HepG2 (cell line): ENCODE data around the gene GPN2. TPM values are rescaled to one million over a fixed set of nuclear protein-coding genes. Genes with fewer than 3 reads are reported as not detected.

Source experiments
- FOXA3 ChIP-seq: IDR thresholded peaks from 2 replicates; pipeline ENCODE4 v1.6.1; 2016; ENCODE audit warnings: missing genetic modification reagents, missing compliant biosample characterization
- KDM1A ChIP-seq: IDR thresholded peaks from 2 replicates; pipeline ENCODE4 v1.6.1; 2016; ENCODE audit warnings: missing compliant biosample characterization
- KLF9 ChIP-seq: IDR thresholded peaks from 2 replicates; pipeline ENCODE4 v1.6.1; 2016; ENCODE audit warnings: low read depth
- RXRB ChIP-seq: IDR thresholded peaks from 2 replicates; pipeline ENCODE4 v1.6.1; 2016; ENCODE audit warnings: borderline replicate concordance, missing genetic modification reagents, missing compliant biosample characterization
- SALL2 ChIP-seq: sonication (generic); formaldehyde crosslinking; IDR thresholded peaks from 2 replicates; pipeline ENCODE4 v1.8.1; 2023; ENCODE audit warnings: mild to moderate bottlenecking, missing genetic modification reagents, inconsistent platforms
- ZNF12 ChIP-seq: sonication (generic); formaldehyde crosslinking; IDR thresholded peaks from 2 replicates; pipeline ENCODE4 v1.5.0; 2020; ENCODE audit warnings: missing genetic modification reagents
- ZNF446 ChIP-seq: sonication (generic); formaldehyde crosslinking; IDR thresholded peaks from 2 replicates; pipeline ENCODE4 v1.5.0; 2020; ENCODE audit warnings: mild to moderate bottlenecking, missing genetic modification reagents
- ZNF781 ChIP-seq: sonication (generic); formaldehyde crosslinking; IDR thresholded peaks from 2 replicates; pipeline ENCODE4 v1.5.1; 2020; ENCODE audit warnings: borderline replicate concordance, mild to moderate bottlenecking, missing genetic modification reagents; ENCODE audit errors: not compliant biosample characterization
- ZSCAN20 ChIP-seq: sonication (generic); formaldehyde crosslinking; IDR thresholded peaks from 2 replicates; pipeline ENCODE4 v1.4.0; 2020; ENCODE audit warnings: missing genetic modification reagents, mild to moderate bottlenecking, borderline replicate concordance
- ZSCAN22 ChIP-seq: sonication (generic); formaldehyde crosslinking; IDR thresholded peaks from 2 replicates; pipeline ENCODE4 v1.4.0; 2020; ENCODE audit warnings: mild to moderate bottlenecking, missing genetic modification reagents
- polyA plus RNA-seq, 8 experiments: library from polyadenylated mRNA; depleted of rRNA in 3 of 8; stranded (reverse) in 7 of 8; unstranded in 1 of 8; fragments of >200 nt; fragmentation: Illumina TruSeq in 4 of 8; extraction: Trizol in 4 of 8; gene quantifications; 2 replicates each; pipeline versions ENCODE4 v1.2.1 to v1.2.3, GENCODE V29; 2011 to 2016; ENCODE audit warnings: low read depth in 4 of 8, missing spikeins in 1 of 8, mixed read lengths in 1 of 8; ENCODE audit not compliant: insufficient read depth in 1 of 8
- total RNA-seq, 5 experiments: library from RNA; depleted of rRNA; stranded (reverse); fragments of >200 nt; fragmentation: Illumina TruSeq; extraction: Trizol; gene quantifications; 2 replicates each; pipeline ENCODE4 v1.2.3, GENCODE V29; 2016; ENCODE audit warnings: low read depth in 1 of 5
- TF ChIP-seq, protein P1 (sequence below): sonication (generic); formaldehyde crosslinking; IDR thresholded peaks from 2 replicates; pipeline ENCODE4 v1.5.0; 2020; ENCODE audit warnings: mild to moderate bottlenecking, missing genetic modification reagents
- TF ChIP-seq, protein P2 (sequence below): sonication (generic); formaldehyde crosslinking; IDR thresholded peaks from 2 replicates; pipeline ENCODE4 v1.5.0; 2020; ENCODE audit warnings: missing genetic modification reagents, mild to moderate bottlenecking, borderline replicate concordance
- TF ChIP-seq, protein P3 (sequence below): conservative IDR thresholded peaks from 2 replicates; pipeline ENCODE4 v1.6.1; 2018; ENCODE audit warnings: missing genetic modification reagents
- TF ChIP-seq, protein P4 (sequence below): sonication (generic); formaldehyde crosslinking; conservative IDR thresholded peaks from 2 replicates; pipeline ENCODE4 v1.8.0; 2022; ENCODE audit warnings: mild to moderate bottlenecking, moderate library complexity, missing genetic modification reagents
- TF ChIP-seq, protein P5 (sequence below): sonication (generic); formaldehyde crosslinking; IDR thresholded peaks from 2 replicates; pipeline ENCODE4 v1.4.0; 2020; ENCODE audit warnings: mild to moderate bottlenecking, missing genetic modification reagents
- TF ChIP-seq, protein P6 (sequence below): sonication (generic); formaldehyde crosslinking; IDR thresholded peaks from 2 replicates; pipeline ENCODE4; 2020; ENCODE audit warnings: missing genetic modification reagents, mild to moderate bottlenecking, borderline replicate concordance

GPN2 gene
- total and polyA plus RNA-seq, 2 of the 13 experiments (the other 11 are each of a cell fraction or from before 2014, with no cell fraction given) = 19.3 to 38.9 TPM

DNA sequence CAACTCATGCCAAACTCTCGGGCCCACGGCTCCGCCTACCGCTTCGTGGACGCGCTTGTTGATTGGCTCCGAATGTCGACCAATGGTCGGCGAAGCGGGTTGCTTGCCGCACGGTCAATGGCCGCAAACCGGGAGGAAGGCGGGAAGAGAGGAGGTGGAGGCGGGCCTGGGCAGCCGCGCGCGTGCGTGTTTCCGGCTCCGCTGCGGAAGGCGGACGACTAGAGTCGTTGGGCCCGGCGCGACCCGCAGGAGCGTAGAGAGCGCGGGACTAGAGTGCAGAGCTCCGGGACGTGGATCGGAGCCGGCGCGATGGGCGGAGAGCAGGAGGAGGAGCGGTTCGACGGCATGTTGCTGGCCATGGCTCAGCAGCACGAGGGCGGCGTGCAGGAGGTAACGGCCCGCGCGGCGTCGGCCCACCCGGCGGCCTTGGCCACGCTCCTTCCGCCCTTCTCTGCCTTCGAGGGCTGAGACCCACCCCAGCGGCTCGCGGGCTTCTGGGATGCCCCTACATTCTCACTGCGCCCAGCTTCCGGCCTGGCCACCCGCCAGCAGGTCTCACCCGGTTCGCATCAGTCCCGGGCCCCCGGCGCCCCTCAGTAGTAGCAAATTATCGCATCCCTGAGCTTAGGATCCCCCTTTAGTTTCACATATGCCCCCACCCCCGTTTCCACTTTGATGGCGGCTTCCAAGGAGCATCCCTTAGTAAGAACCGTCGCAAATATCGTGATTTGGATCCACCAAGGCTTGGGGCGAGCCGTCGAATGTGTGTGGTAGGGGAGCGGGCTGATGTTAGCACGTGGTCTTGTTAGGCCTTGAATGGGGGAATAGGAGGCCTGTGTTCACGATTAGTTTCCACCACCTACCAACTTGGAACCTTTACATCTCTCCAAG lies 31.7 kb upstream of the GPN2 start, which contains the start of gene NUDC (continued):
- TF ChIP-seq, protein P1, sequence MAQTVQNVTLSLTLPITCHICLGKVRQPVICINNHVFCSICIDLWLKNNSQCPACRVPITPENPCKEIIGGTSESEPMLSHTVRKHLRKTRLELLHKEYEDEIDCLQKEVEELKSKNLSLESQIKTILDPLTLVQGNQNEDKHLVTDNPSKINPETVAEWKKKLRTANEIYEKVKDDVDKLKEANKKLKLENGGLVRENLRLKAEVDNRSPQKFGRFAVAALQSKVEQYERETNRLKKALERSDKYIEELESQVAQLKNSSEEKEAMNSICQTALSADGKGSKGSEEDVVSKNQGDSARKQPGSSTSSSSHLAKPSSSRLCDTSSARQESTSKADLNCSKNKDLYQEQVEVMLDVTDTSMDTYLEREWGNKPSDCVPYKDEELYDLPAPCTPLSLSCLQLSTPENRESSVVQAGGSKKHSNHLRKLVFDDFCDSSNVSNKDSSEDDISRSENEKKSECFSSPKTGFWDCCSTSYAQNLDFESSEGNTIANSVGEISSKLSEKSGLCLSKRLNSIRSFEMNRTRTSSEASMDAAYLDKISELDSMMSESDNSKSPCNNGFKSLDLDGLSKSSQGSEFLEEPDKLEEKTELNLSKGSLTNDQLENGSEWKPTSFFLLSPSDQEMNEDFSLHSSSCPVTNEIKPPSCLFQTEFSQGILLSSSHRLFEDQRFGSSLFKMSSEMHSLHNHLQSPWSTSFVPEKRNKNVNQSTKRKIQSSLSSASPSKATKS (CRISPR knock-in tag) = peak; percentile 17
- TF ChIP-seq FOXA3 (CRISPR knock-in tag) = peak; percentile 34
- TF ChIP-seq ZSCAN20 (CRISPR knock-in tag) = 0 out of 2 replicates have a peak, but pooled peaks have one; percentile 36
- peak; percentile 17 for TF ChIP-seq RXRB (CRISPR knock-in tag)
- TF ChIP-seq, protein P2, sequence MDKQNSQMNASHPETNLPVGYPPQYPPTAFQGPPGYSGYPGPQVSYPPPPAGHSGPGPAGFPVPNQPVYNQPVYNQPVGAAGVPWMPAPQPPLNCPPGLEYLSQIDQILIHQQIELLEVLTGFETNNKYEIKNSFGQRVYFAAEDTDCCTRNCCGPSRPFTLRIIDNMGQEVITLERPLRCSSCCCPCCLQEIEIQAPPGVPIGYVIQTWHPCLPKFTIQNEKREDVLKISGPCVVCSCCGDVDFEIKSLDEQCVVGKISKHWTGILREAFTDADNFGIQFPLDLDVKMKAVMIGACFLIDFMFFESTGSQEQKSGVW = no peak
- TF ChIP-seq KLF9 (CRISPR knock-in tag) = no peak
- TF ChIP-seq SALL2 (CRISPR knock-in tag) = peak; percentile 52; the same call in 1 of the 2 replicates
- TF ChIP-seq, protein P3, sequence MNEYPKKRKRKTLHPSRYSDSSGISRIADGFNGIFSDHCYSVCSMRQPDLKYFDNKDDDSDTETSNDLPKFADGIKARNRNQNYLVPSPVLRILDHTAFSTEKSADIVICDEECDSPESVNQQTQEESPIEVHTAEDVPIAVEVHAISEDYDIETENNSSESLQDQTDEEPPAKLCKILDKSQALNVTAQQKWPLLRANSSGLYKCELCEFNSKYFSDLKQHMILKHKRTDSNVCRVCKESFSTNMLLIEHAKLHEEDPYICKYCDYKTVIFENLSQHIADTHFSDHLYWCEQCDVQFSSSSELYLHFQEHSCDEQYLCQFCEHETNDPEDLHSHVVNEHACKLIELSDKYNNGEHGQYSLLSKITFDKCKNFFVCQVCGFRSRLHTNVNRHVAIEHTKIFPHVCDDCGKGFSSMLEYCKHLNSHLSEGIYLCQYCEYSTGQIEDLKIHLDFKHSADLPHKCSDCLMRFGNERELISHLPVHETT (CRISPR knock-in tag) = peak; percentile 38; the same call in 1 of the 2 replicates
- TF ChIP-seq, protein P4, sequence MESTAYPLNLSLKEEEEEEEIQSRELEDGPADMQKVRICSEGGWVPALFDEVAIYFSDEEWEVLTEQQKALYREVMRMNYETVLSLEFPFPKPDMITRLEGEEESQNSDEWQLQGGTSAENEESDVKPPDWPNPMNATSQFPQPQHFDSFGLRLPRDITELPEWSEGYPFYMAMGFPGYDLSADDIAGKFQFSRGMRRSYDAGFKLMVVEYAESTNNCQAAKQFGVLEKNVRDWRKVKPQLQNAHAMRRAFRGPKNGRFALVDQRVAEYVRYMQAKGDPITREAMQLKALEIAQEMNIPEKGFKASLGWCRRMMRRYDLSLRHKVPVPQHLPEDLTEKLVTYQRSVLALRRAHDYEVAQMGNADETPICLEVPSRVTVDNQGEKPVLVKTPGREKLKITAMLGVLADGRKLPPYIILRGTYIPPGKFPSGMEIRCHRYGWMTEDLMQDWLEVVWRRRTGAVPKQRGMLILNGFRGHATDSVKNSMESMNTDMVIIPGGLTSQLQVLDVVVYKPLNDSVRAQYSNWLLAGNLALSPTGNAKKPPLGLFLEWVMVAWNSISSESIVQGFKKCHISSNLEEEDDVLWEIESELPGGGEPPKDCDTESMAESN = 0 out of 2 replicates have a peak, but pooled peaks have one; percentile 61
- TF ChIP-seq, protein P5, sequence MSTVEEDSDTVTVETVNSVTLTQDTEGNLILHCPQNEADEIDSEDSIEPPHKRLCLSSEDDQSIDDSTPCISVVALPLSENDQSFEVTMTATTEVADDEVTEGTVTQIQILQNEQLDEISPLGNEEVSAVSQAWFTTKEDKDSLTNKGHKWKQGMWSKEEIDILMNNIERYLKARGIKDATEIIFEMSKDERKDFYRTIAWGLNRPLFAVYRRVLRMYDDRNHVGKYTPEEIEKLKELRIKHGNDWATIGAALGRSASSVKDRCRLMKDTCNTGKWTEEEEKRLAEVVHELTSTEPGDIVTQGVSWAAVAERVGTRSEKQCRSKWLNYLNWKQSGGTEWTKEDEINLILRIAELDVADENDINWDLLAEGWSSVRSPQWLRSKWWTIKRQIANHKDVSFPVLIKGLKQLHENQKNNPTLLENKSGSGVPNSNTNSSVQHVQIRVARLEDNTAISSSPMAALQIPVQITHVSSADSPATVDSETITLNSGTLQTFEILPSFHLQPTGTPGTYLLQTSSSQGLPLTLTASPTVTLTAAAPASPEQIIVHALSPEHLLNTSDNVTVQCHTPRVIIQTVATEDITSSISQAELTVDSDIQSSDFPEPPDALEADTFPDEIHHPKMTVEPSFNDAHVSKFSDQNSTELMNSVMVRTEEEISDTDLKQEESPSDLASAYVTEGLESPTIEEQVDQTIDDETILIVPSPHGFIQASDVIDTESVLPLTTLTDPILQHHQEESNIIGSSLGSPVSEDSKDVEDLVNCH = no peak
- TF ChIP-seq ZNF446 = peak; percentile 96; the same call in 1 of the 2 replicates
- no peak for TF ChIP-seq ZNF781 (CRISPR knock-in tag)
- TF ChIP-seq KDM1A = no peak
- TF ChIP-seq ZSCAN22 (CRISPR knock-in tag) = no peak
- TF ChIP-seq ZNF12 (CRISPR knock-in tag) = no peak
- TF ChIP-seq, protein P6, sequence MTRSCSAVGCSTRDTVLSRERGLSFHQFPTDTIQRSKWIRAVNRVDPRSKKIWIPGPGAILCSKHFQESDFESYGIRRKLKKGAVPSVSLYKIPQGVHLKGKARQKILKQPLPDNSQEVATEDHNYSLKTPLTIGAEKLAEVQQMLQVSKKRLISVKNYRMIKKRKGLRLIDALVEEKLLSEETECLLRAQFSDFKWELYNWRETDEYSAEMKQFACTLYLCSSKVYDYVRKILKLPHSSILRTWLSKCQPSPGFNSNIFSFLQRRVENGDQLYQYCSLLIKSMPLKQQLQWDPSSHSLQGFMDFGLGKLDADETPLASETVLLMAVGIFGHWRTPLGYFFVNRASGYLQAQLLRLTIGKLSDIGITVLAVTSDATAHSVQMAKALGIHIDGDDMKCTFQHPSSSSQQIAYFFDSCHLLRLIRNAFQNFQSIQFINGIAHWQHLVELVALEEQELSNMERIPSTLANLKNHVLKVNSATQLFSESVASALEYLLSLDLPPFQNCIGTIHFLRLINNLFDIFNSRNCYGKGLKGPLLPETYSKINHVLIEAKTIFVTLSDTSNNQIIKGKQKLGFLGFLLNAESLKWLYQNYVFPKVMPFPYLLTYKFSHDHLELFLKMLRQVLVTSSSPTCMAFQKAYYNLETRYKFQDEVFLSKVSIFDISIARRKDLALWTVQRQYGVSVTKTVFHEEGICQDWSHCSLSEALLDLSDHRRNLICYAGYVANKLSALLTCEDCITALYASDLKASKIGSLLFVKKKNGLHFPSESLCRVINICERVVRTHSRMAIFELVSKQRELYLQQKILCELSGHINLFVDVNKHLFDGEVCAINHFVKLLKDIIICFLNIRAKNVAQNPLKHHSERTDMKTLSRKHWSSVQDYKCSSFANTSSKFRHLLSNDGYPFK = peak; percentile 76; the same call in 1 of the 2 replicates
